GM21786 (cell line): Measurements from ENCODE around the gene SOBP.
"Not testable (repeated sequence)": the region's sequence is repeated elsewhere in the genome, so short reads cannot be mapped to it uniquely, and the experiment has no call there.

ENCODE experiments used
- ATAC-seq: cut with Tn5 transposase; IDR thresholded peaks from one replicate; pipeline ENCODE4 v1.9.1; 2021; ENCODE audit not compliant: unreplicated experiment

The SOBP gene

GRCh38 chr6:107488174-107488874 lies 1.6 kb upstream of the SOBP start:
- no peak for ATAC-seq

- no peak for ATAC-seq
These were observed 862 bp upstream of the SOBP start for GRCh38 chr6:107488875-107489635.

- no peak for ATAC-seq
These were observed 735 bp downstream of the SOBP start for GRCh38 chr6:107490566-107491137.

- no peak for ATAC-seq
These were observed 1.3 kb downstream of the SOBP start for GRCh38 chr6:107491138-107491609.

GRCh38 chr6:107491760-107492660 lies 2.1 kb downstream of the SOBP start:
- ATAC-seq = no peak

- ATAC-seq = no peak
These were observed 3.5 kb downstream of the SOBP start for GRCh38 chr6:107493158-107494057.

GRCh38 chr6:107495196-107495643 lies 5.3 kb downstream of the SOBP start:
- ATAC-seq = no peak

GRCh38 chr6:107495971-107496370 lies 6.1 kb downstream of the SOBP start:
- no peak for ATAC-seq

GRCh38 chr6:107496892-107497684 lies 7.2 kb downstream of the SOBP start:
- no peak for ATAC-seq

- ATAC-seq = no peak
These were observed 14.5 kb downstream of the SOBP start for GRCh38 chr6:107504270-107505026.

GRCh38 chr6:107506145-107506544 lies 16.2 kb downstream of the SOBP start:
- no peak for ATAC-seq

- no peak for ATAC-seq
These were observed 19.6 kb downstream of the SOBP start for GRCh38 chr6:107509506-107509905.

- no peak for ATAC-seq
These were observed 20.2 kb downstream of the SOBP start for GRCh38 chr6:107510108-107510507.

- ATAC-seq = no peak
These were observed 21.6 kb downstream of the SOBP start for GRCh38 chr6:107511511-107511993.

GRCh38 chr6:107513214-107513613 lies 23.3 kb downstream of the SOBP start:
- ATAC-seq = no peak

GRCh38 chr6:107515955-107516354 lies 26.0 kb downstream of the SOBP start:
- no peak for ATAC-seq

- no peak for ATAC-seq
These were observed 27.4 kb downstream of the SOBP start for GRCh38 chr6:107517274-107517673.

- not testable (repeated sequence) for ATAC-seq
These were observed 29.3 kb downstream of the SOBP start for GRCh38 chr6:107519224-107519623.
